Measurements from ENCODE around the gene A4GALT.
A peak's percentile ranks its signal among the peaks of the same experiment; 100 is the strongest.

The A4GALT gene

GRCh38 chr22:42654436-42655073, 66.1 kb downstream of the A4GALT start:
- TF ChIP-seq, protein P1, sequence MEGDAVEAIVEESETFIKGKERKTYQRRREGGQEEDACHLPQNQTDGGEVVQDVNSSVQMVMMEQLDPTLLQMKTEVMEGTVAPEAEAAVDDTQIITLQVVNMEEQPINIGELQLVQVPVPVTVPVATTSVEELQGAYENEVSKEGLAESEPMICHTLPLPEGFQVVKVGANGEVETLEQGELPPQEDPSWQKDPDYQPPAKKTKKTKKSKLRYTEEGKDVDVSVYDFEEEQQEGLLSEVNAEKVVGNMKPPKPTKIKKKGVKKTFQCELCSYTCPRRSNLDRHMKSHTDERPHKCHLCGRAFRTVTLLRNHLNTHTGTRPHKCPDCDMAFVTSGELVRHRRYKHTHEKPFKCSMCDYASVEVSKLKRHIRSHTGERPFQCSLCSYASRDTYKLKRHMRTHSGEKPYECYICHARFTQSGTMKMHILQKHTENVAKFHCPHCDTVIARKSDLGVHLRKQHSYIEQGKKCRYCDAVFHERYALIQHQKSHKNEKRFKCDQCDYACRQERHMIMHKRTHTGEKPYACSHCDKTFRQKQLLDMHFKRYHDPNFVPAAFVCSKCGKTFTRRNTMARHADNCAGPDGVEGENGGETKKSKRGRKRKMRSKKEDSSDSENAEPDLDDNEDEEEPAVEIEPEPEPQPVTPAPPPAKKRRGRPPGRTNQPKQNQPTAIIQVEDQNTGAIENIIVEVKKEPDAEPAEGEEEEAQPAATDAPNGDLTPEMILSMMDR (IDR thresholded peaks at IDR 0.05; ENCODE audit: low read depth, low read length): no peak
- Histone ChIP-seq H3K9me3 (ENCODE audit: severe bottlenecking) (no peaks in the 10 kb centered on the region), H3K27ac (no peak overlapping the region), H3K27me3 (ENCODE audit: insufficient read depth, low read depth, severe bottlenecking) (no peaks in the 10 kb centered on the region), H3K36me3 (no peaks in the 10 kb centered on the region), H3K4me3 (ENCODE audit: low read depth, low read length) (no peak overlapping the region)
- DNase-seq: no peak

- TF ChIP-seq, protein P1 (IDR thresholded peaks at IDR 0.05; ENCODE audit: low read depth, low read length): no peak
- Histone ChIP-seq H3K36me3 (no peaks in the 10 kb centered on the region), H3K9me3 (ENCODE audit: severe bottlenecking) (no peaks in the 10 kb centered on the region), H3K4me3 (ENCODE audit: low read depth, low read length) (no peak overlapping the region), H3K27ac (no peak overlapping the region), H3K27me3 (ENCODE audit: insufficient read depth, low read depth, severe bottlenecking) (no peaks in the 10 kb centered on the region)
- DNase-seq: no peak
Measured at GRCh38 chr22:42653999-42654398, 66.7 kb downstream of the A4GALT start.

- Histone ChIP-seq H3K4me3 (ENCODE audit: low read depth, low read length) (no peak overlapping the region), H3K27ac (no peak overlapping the region), H3K36me3 (no peaks in the 10 kb centered on the region; the same call in 1 of the 2 replicates), H3K27me3 (ENCODE audit: insufficient read depth, low read depth, severe bottlenecking) (no peaks in the 10 kb centered on the region), H3K9me3 (ENCODE audit: severe bottlenecking) (no peaks in the 10 kb centered on the region)
- TF ChIP-seq, protein P1 (IDR thresholded peaks at IDR 0.05; ENCODE audit: low read depth, low read length): no peak
- DNase-seq: no peak
Measured at GRCh38 chr22:42651134-42651533, 69.5 kb downstream of the A4GALT start.

GRCh38 chr22:42649246-42650099, 71.2 kb downstream of the A4GALT start, which contains the start of gene CYB5R3:
CYB5R3 (minus strand) TSS chr22:42649392; CDS start chr22:42649315, 77 bp downstream.
- H3K36me3 ChIP-seq: no peaks in the 10 kb centered on the region; the same call in 1 of the 2 replicates
- DNase-seq: peak; percentile 85
- H3K27ac ChIP-seq: peak within 1 kb of the TSS; percentile 73
- H3K27me3 ChIP-seq (ENCODE audit: insufficient read depth, low read depth, severe bottlenecking): no peaks in the 10 kb centered on the region
- peak within 1 kb of the TSS; percentile 65 for H3K4me3 ChIP-seq (ENCODE audit: low read depth, low read length)
- no peaks in the 10 kb centered on the region for H3K9me3 ChIP-seq (ENCODE audit: severe bottlenecking)
- TF ChIP-seq, protein P1 (IDR thresholded peaks at IDR 0.05; ENCODE audit: low read depth, low read length): no peak

DNA sequence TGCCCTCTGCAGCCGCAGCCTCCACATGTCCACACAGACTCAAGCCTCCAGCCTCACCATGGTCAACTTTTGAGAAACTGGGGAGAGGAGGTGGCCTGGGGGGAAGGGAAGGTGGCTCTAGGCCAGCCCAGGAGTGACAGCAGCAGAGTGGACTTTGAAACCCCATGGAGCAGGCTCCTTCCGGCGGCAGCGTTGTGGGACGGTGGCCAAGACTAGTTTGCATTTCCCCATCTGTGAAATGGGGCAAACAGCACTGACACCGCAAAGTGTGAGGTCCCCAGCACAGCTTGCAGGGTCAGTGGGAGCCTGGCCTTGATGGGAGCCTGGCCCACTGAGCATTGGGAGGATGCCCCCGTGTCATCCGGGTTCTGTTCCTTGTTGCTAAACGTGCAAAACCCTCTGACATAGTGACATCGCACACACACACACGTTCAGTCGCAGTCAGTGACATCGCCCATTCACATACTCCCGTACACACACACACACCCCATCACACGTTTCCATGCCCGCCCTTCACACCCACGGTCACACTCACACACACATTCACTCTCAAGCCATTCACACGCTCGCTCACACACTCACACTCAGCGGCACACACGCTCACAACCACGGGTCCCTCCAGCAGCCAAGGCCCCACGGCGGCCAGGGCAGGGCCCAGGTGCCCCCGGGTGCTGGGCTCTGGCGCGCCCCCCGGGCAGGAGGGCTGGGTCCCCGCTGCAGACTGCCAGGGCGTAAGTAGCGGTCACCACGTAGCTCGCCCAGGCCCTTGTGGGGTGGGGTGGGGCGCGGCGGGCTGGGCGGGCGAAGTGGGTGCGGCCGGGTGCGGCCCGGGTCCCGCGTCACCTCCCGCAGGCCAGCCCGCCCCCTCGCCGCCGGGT, 72.1 kb downstream of the A4GALT start:
- peak; percentile 35 for DNase-seq
- Histone ChIP-seq H3K9me3 (ENCODE audit: severe bottlenecking) (no peaks in the 10 kb centered on the region), H3K27ac (peak overlapping the region; percentile 54), H3K36me3 (no peaks in the 10 kb centered on the region; the same call in 1 of the 2 replicates), H3K27me3 (ENCODE audit: insufficient read depth, low read depth, severe bottlenecking) (no peaks in the 10 kb centered on the region), H3K4me3 (ENCODE audit: low read depth, low read length) (peak overlapping the region; percentile 65)
- TF ChIP-seq, protein P1 (IDR thresholded peaks at IDR 0.05; ENCODE audit: low read depth, low read length): no peak
